Left colon (tissue), 2 donors: ENCODE results near the gene RAPGEF4. TPM values are rescaled to one million over a fixed set of nuclear protein-coding genes. Genes with fewer than 3 reads are reported as not detected.

Source experiments
- ATAC-seq: fragments of 200-7000 bp; cut with Tn5 transposase; one replicate; pipeline ENCODE4 v1.9.1; 2020; ENCODE audit warnings: mild to moderate bottlenecking, moderate library complexity
- DNase-seq, 2 donors: peaks; one replicate each; pipeline ENCODE4 v3.0.0-alpha.2; 2020
- intact Hi-C, 2 donors: fragments of 100-400 bp; cut with DNase I in 1 of 2; cut with micrococcal nuclease in 1 of 2; formaldehyde crosslinking; loops; one replicate each; pipeline versions ENCODE4 v1.11.2 to v1.14.0; 2022; cut with DNase I, micrococcal nuclease
- long read RNA-seq: library from polyadenylated mRNA; unstranded; transcript quantifications from one replicate; pipeline ENCODE4 v2.0.0, GENCODE V29; 2021
- total RNA-seq, 2 donors: library from RNA; stranded (reverse); fragmentation: NEBNext Ultra II Directional; extraction: Animal tissue kit (Norgen Biotek cat#: 25700); gene quantifications; one replicate each; pipeline ENCODE4 v1.2.1, GENCODE V29; 2021
- donor health status: DM: no; HTN: no; CAD: no.
- donor health status: DM: yes; HTN: yes; CAD: no.

The RAPGEF4 gene
- 1 to 10 TPM; 1.2 to 2.3 TPM for total RNA-seq
- long read RNA-seq, result 0 reads

GRCh38 chr2:172735582-172736423 lies at the start of gene RAPGEF4:
RAPGEF4 (plus strand) TSS chr2:172735845; CDS start chr2:172735984, 139 bp downstream.
- no peak for DNase-seq
- intact Hi-C loops, result no loop called here
- ATAC-seq, result peak; percentile 38

- DNase-seq (peak; percentile 74 to 83), ATAC-seq (peak; percentile 100)
- intact Hi-C loops, result no loop called here
Measured at GRCh38 chr2:172693037-172693436, 42.6 kb upstream of the RAPGEF4 start.

- DNase-seq (no peak), ATAC-seq (peak; percentile 32)
- intact Hi-C loops, result no loop called here
Measured at GRCh38 chr2:172693529-172694455, 41.9 kb upstream of the RAPGEF4 start.

- DNase-seq (no peak), ATAC-seq (no peak)
- intact Hi-C loops, result no loop called here
Measured at GRCh38 chr2:172697296-172697695, 38.3 kb upstream of the RAPGEF4 start.

- intact Hi-C loops, result no loop called here
- DNase-seq (no peak), ATAC-seq (peak; percentile 74)
Measured at GRCh38 chr2:172698041-172698863, 37.4 kb upstream of the RAPGEF4 start.

- intact Hi-C loops, result no loop called here
- ATAC-seq (no peak), DNase-seq (no peak)
Measured at GRCh38 chr2:172701250-172701649, 34.4 kb upstream of the RAPGEF4 start.

- intact Hi-C loops, result no loop called here
Measured at GRCh38 chr2:172702451-172702850, 33.2 kb upstream of the RAPGEF4 start.

GRCh38 chr2:172704072-172704936 lies 31.3 kb upstream of the RAPGEF4 start:
- ATAC-seq (peak; percentile 53), DNase-seq (no peak)
- intact Hi-C loops, result no loop called here

More at GRCh38 chr2:172702451-172702850, 33.2 kb upstream of the RAPGEF4 start:
- no peak for DNase-seq
- no peak for ATAC-seq

GRCh38 chr2:172705352-172705751 lies 30.3 kb upstream of the RAPGEF4 start:
- DNase-seq, result no peak
- intact Hi-C loops, result no loop called here
- no peak for ATAC-seq

- intact Hi-C loops, result no loop called here
- no peak for ATAC-seq
- DNase-seq, result no peak
Measured at GRCh38 chr2:172708247-172708646, 27.4 kb upstream of the RAPGEF4 start.

GRCh38 chr2:172709566-172710291 lies 25.9 kb upstream of the RAPGEF4 start:
- intact Hi-C loops, result loop anchor here in 1 of 2 donors (2.0 kb wide), 1 partner anchor 115 kb away; no protein-coding TSS in a partner anchor
- ATAC-seq (no peak), DNase-seq (no peak)

GRCh38 chr2:172710584-172711047 lies 25.0 kb upstream of the RAPGEF4 start:
- intact Hi-C loops, result loop anchor here in 1 of 2 donors (2.0 kb wide), 1 partner anchor 116 kb away; no protein-coding TSS in a partner anchor
- ATAC-seq (peak; percentile 87), DNase-seq (peak in 1 of 2 donors; percentile 48)

GRCh38 chr2:172711110-172711509 lies 24.5 kb upstream of the RAPGEF4 start:
- intact Hi-C loops, result loop anchor here in 1 of 2 donors (2.0 kb wide), 1 partner anchor 116 kb away; no protein-coding TSS in a partner anchor
- ATAC-seq, result no peak

GRCh38 chr2:172712251-172712650 lies 23.4 kb upstream of the RAPGEF4 start:
- ATAC-seq, result no peak
- intact Hi-C loops, result no loop called here
- no peak for DNase-seq

More at GRCh38 chr2:172711110-172711509, 24.5 kb upstream of the RAPGEF4 start:
- no peak for DNase-seq

GRCh38 chr2:172713365-172713875 lies 22.2 kb upstream of the RAPGEF4 start:
- ATAC-seq, result no peak
- no peak for DNase-seq
- intact Hi-C loops, result no loop called here

GRCh38 chr2:172722481-172722880 lies 13.2 kb upstream of the RAPGEF4 start:
- DNase-seq (no peak), ATAC-seq (no peak)
- intact Hi-C loops, result no loop called here

GRCh38 chr2:172723286-172723685 lies 12.4 kb upstream of the RAPGEF4 start:
- no peak for DNase-seq
- intact Hi-C loops, result no loop called here
- ATAC-seq, result no peak
